Activated naive CD8-positive, alpha-beta T cell (primary cell): ENCODE results near the gene HRH1.
"Not testable (repeated sequence)": the region's sequence is repeated elsewhere in the genome, so short reads cannot be mapped to it uniquely, and the experiment has no call there.

ENCODE experiments used
- H3K27ac Mint-ChIP-seq: one replicate; pipeline ENCODE4 v1.8.0; 2021; ENCODE audit warnings: mixed read lengths
- H3K27me3 Mint-ChIP-seq: one replicate; pipeline ENCODE4 v1.8.0; 2021; ENCODE audit warnings: mixed read lengths
- H3K36me3 Mint-ChIP-seq: one replicate; pipeline ENCODE4 v1.8.0; 2021; ENCODE audit warnings: mixed read lengths
- H3K4me1 Mint-ChIP-seq: one replicate; pipeline ENCODE4 v1.8.0; 2021; ENCODE audit warnings: low read depth, mixed read lengths
- H3K4me3 Mint-ChIP-seq: one replicate; pipeline ENCODE4 v1.8.0; 2021; ENCODE audit warnings: mild to moderate bottlenecking, mixed read lengths
- H3K9me3 Mint-ChIP-seq: one replicate; pipeline ENCODE4 v1.8.0; 2021; ENCODE audit warnings: low read depth, mixed read lengths

The HRH1 gene, protein sequence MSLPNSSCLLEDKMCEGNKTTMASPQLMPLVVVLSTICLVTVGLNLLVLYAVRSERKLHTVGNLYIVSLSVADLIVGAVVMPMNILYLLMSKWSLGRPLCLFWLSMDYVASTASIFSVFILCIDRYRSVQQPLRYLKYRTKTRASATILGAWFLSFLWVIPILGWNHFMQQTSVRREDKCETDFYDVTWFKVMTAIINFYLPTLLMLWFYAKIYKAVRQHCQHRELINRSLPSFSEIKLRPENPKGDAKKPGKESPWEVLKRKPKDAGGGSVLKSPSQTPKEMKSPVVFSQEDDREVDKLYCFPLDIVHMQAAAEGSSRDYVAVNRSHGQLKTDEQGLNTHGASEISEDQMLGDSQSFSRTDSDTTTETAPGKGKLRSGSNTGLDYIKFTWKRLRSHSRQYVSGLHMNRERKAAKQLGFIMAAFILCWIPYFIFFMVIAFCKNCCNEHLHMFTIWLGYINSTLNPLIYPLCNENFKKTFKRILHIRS

DNA sequence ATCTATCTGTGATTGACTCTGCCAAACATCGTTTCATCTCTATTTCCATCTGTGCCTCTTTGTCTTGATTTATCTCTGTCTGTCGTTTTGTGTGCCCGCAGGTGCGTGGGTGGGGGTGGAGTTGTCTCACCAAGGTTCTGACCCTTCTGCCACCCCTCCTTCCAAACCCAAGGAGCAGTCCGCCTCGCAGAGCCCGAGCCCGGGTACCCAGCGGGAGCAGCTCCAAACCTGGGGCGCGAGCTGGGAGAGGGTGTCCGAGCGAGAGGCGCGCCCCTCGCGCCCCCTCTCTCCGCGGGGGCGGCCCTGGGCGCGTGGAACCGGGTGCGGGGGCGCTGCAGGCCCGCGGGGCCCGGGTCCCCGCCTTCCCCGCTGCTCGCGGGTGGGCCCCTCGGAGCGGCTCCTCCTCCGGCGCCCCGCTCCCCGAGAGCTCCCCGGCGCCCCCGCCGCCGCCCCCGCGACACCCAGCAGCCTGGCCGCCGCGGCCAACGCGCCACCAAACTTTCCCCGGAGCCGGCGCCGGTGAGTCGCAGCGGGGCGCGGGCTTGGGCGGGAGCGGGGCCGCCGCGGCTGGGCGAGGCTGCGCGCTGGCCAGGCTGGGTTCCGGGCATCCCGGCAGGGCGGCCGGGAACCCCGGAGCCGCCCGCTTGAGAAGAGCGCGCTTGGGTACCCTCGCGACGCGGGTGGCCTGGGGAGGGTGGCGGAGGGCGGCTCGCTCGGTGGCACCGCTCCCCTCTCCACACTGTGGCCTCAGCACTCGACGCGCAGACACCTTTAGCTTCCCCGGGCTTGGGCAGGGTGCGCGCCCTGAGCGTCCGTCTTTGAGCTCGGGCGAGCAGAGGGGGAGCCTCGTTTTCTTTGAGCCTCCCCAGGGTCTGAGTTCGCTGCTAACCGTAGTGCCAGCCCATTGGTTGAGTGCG is at the start of gene HRH1:
Gene HRH1 (plus strand): TSS at position 458 of the 917 bp plus-strand sequence. CDS start 104,545 bp downstream, outside the sequence.
- Mint-ChIP-seq H3K27me3 (peaks cover 42% of the 10 kb centered on the region), H3K4me1 (peaks cover 11% of the 10 kb centered on the region), H3K4me3 (peak within 1 kb of the TSS; percentile 71), H3K36me3 (no peaks in the 10 kb centered on the region), H3K27ac (no peak within 1 kb of the TSS), H3K9me3 (no peaks in the 10 kb centered on the region)

DNA sequence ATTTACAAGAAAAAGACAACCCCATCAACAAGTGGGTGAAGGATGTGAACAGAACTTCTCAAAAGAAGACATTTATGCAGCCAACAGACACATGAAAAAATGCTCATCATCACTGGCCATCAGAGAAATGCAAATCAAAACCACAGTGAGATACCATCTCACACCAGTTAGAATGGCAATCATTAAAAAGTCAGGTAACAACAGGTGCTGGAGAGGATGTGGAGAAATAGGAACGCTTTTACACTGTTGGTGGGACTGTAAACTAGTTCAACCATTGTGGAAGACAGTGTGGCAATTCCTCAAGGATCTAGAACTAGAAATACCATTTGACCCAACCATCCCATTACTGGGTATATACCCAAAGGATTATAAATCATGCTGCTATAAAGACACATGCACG is 41.0 kb upstream of the HRH1 start:
- peaks cover 20% of the 10 kb centered on the region for H3K27me3 Mint-ChIP-seq
- H3K27ac Mint-ChIP-seq, H3K9me3 Mint-ChIP-seq, H3K4me1 Mint-ChIP-seq, H3K4me3 Mint-ChIP-seq, H3K36me3 Mint-ChIP-seq: not testable (repeated sequence)

DNA sequence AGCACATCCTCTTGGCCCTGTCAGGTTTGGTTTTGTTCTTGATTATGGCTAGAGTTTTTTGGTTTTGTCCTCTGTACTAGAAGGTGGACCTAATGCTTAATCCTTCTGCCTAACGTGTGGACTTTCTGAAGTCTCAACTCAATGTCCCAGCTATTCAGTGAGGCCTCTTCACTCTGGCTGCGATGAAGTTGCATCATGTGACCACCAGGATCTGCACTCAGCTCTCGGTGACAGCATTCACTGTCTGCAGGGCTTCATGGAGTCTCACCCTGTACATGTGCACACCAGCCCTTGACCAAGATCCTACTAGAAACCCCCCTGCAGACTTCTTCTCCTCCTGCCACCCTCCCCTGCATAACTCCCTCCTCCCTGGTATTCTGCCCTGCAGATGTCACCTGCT is 38.7 kb upstream of the HRH1 start:
- Mint-ChIP-seq H3K27ac (no peak overlapping the region), H3K36me3 (no peaks in the 10 kb centered on the region), H3K4me3 (no peak overlapping the region), H3K4me1 (no peaks in the 10 kb centered on the region), H3K9me3 (no peaks in the 10 kb centered on the region), H3K27me3 (peaks cover 15% of the 10 kb centered on the region)

DNA sequence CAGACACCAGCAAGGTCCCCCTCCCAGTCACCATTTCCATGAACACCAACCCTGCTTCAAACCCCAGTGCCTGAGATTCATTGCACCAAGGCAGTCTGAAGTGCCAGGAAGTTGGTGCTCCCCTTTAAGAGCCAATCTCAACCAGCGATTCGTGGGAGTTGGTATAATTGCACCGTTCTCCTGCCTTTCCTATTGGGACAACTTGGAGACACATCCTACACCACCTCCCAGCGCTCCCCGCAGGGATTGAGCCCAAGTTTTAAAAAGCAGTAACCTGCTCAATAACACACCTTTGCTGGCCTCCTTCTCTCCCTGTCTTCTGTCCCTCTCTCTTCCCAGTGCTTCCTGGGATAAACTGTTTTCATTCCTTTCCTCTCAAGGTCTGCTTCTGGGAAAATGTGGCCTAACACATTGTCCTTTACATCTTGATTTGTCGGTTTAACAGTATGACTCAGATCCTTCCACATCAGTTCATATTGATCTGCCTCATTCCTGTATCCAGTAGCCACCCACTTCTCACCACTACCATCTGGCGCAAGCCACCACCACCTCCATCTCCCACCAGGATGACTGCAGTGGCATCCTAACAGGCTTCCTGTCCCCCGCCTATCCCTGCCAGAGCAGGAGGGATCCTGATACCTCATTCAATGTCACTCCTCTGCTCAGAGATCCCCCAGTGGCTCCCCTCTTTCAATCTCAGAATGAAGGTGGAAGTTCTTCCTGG is 37.8 kb upstream of the HRH1 start:
- Mint-ChIP-seq H3K4me3 (no peak overlapping the region), H3K27ac (no peak overlapping the region), H3K4me1 (no peaks in the 10 kb centered on the region), H3K27me3 (peaks cover 17% of the 10 kb centered on the region), H3K9me3 (no peaks in the 10 kb centered on the region), H3K36me3 (no peaks in the 10 kb centered on the region)

DNA sequence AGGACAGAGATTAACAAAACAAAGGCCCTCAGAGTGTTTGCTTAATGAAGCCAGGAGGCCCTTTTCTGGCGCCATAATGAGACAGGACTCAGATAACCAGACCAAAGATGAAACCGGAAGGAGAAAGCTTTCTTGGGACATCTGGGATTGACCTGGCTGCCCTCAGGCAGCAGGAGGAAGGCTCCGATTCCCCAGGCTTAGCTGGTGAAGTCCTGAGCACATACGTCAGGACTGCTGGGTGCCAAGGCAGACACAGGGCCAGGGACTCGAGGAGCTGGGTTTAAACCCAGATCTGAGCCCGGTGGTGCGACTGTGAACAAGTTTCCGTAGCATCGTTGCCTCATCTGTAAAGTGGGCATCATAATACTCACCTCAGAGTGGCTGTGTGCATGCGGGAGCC is 36.7 kb upstream of the HRH1 start:
- H3K4me1 Mint-ChIP-seq, result no peaks in the 10 kb centered on the region
- H3K27ac Mint-ChIP-seq, result no peak overlapping the region
- H3K27me3 Mint-ChIP-seq, result peaks cover 11% of the 10 kb centered on the region
- no peak overlapping the region for H3K4me3 Mint-ChIP-seq
- H3K36me3 Mint-ChIP-seq, result no peaks in the 10 kb centered on the region
- no peaks in the 10 kb centered on the region for H3K9me3 Mint-ChIP-seq

DNA sequence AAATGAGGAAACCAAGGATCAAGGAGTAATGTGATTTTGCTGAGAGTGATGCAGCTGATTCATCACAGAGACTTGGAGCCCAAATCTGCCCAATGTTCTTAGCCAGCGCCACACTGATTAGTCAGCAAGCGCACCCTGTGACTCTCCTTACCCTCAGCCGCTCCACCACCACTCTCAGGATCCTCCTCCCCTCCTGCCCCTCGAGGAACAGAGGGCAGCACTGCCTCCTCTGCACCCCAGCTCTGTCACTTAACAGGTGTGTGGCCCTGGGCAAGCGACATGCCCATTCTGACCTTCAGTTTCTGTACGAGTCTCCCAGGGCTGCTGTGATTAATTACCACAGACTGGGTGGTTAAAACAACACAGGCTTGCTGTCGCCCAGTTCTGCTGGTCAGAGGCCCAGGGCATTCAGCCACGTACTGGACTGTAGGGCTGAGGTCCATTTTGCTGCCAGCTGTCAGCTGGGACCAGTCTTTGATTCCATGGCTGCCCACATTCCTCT is 36.1 kb upstream of the HRH1 start:
- peaks cover 7% of the 10 kb centered on the region for H3K27me3 Mint-ChIP-seq
- no peak overlapping the region for H3K27ac Mint-ChIP-seq
- H3K36me3 Mint-ChIP-seq, result no peaks in the 10 kb centered on the region
- no peaks in the 10 kb centered on the region for H3K4me1 Mint-ChIP-seq
- no peaks in the 10 kb centered on the region for H3K9me3 Mint-ChIP-seq
- no peak overlapping the region for H3K4me3 Mint-ChIP-seq

DNA sequence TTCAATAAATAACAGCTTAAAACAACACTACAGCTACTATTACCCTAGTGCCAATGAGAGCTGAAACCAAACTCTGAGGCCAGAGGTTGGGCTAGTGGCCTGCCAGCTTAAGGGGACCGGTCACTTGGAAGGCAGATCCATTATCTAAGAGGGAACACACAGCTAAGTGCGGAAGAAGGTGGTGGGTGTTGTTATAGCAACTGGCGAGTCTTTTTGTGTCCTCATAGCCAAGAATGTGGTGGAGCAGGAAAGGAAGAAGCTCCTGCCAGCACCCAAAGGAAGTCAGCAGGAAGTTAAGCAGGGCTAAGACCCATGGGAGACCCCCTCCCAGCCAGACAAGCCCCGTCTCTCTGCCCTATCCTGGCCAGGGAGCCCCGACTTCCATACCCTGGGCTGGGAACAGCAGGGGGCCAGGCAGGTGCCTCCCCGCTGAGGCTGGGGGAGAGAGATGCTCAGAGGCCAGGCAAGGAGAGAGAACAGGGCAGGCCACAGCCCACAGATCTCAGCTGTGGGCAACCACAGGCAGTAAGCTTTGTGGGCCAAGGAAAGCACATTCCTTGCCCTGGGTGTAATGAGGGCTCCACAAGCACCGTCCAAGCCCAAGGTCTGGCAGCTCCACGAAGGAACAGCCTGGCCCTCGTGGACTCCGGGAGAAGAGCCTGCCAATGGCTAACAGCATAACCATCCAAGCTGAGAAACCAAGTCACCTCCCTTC is 34.0 kb upstream of the HRH1 start:
- no peak overlapping the region for H3K4me3 Mint-ChIP-seq
- no peaks in the 10 kb centered on the region for H3K4me1 Mint-ChIP-seq
- H3K27ac Mint-ChIP-seq, result no peak overlapping the region
- H3K27me3 Mint-ChIP-seq, result peaks cover 7% of the 10 kb centered on the region
- no peaks in the 10 kb centered on the region for H3K9me3 Mint-ChIP-seq
- H3K36me3 Mint-ChIP-seq, result no peaks in the 10 kb centered on the region

DNA sequence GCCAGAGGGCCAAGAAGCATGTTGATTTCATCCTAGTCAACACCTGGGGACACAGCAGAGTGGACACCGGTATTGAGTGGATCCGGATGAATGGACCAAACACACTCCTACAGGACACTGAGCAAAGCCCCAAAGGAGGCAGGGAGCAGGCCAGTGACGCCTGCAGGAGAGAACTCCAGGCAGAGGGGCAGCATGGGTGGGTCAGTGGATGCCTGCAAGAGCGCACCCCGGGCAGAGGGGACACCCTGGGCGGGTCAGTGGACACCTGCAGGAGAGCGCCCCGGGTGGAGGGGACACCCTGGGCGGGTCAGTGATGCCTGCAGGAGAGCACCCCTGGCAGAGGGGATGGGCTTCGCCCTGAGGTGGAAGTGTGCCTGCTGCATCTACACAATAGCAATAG is 27.6 kb upstream of the HRH1 start:
- Mint-ChIP-seq H3K4me1 (no peaks in the 10 kb centered on the region), H3K36me3 (no peaks in the 10 kb centered on the region), H3K27me3 (peaks cover 1% of the 10 kb centered on the region), H3K4me3 (no peak overlapping the region), H3K27ac (no peak overlapping the region), H3K9me3 (no peaks in the 10 kb centered on the region)

DNA sequence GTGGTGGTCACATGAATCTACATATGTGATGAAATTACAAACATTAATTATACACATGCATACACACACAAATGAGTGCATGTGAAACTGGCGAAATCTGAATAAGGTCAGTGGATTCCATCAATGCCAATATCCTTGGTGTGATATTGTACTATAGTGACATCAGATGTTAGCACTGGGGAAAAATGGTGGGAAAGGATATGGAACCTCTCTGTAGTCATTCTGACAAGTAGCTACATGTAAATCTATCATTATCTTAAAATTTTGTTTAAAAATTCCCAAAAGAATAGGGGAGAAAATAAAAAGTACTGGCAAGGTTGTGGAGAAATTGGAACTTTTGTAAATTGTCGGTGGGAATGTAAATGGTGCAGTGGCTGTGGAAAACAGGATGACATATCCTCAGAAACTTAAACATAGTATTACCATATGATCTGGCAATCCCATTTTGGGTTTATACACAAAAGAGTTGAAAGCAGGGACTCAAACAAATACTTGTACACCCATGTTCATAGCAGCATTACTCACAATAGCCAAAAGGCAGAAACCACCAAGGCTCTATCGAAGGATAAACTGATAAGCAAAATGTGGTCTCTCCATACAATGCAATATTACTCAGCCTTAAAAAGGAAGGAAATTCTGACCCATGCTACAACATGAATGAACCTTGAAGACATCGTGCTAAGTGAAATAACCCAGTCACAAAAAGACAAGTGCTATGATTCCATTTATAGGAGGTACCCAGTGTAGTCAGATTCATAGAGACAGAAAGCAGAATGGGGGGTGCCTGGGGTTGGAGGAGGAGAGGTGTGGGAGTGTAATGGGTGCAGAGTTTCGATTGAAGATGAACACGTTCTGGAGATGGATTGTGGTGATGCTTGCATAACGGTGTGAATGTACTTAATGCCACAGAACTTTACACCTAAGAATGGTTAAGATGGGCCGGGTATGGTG is 25.3 kb upstream of the HRH1 start:
- Mint-ChIP-seq H3K4me1 (no peaks in the 10 kb centered on the region), H3K9me3 (no peaks in the 10 kb centered on the region), H3K27me3 (peaks cover 1% of the 10 kb centered on the region), H3K27ac (no peak overlapping the region), H3K4me3 (no peak overlapping the region), H3K36me3 (no peaks in the 10 kb centered on the region)

DNA sequence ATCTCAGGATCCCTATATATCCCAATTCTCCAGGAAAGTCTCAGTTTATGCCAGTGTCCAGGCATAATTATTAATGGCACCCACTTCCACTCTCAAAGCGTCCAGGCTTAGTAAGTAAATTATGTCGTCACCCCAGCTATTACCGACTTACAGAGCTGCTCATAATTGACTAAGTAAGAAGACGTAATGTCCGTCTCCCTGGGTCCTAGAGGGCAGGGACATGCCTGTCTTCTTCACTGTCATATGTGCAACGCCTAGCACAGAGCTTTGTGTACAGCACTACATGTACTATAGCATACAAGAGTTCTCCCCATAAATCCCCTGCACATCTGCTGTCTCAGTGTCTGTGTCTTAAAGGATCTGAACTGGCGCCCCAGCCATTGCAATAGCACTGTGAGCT is 23.9 kb upstream of the HRH1 start:
- Mint-ChIP-seq H3K9me3 (no peaks in the 10 kb centered on the region), H3K4me3 (no peak overlapping the region), H3K27me3 (no peaks in the 10 kb centered on the region), H3K27ac (no peak overlapping the region), H3K4me1 (no peaks in the 10 kb centered on the region), H3K36me3 (no peaks in the 10 kb centered on the region)

DNA sequence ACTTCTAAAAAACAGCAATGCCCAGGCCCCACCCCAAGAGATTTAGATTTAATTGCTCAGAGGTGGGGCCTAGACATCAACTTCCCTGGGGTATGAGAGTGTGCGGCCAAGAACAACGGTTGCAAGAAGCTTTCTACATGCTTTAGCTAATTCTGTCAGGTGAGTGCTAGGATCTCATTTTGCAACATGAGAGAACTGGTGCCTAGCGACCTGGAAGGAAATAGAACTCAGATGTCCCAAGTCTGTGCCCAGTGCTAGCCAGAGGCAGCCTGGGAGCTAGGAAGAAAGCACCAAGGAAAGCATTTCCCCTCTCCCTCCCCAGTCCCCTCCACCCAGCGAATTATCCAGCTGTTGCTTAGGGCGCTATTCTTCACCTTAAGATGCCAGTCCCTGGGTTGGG is 22.9 kb upstream of the HRH1 start:
- Mint-ChIP-seq H3K4me3 (no peak overlapping the region), H3K27me3 (no peaks in the 10 kb centered on the region), H3K9me3 (no peaks in the 10 kb centered on the region), H3K4me1 (no peaks in the 10 kb centered on the region), H3K27ac (no peak overlapping the region), H3K36me3 (no peaks in the 10 kb centered on the region)

DNA sequence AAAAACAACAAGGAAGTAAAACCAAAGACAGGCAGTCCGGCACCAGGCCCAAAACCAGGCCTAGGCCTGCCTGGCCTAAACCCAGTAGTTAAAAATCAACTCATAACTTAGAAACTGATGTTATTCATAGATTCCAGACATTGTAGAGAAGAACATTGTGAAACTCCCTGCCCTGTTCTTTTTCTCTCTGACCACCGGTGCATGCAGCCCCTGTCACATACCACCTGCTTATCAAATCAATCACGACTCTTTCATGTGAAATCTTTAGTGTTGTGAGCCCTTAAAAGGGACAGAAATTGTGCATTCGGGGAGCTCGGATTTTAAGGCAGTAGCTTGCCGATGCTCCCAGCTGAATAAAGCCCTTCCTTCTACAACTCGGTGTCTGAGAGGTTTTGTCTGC is 22.4 kb upstream of the HRH1 start:
- H3K9me3 Mint-ChIP-seq, H3K4me3 Mint-ChIP-seq, H3K27me3 Mint-ChIP-seq, H3K27ac Mint-ChIP-seq, H3K4me1 Mint-ChIP-seq, H3K36me3 Mint-ChIP-seq: not testable (repeated sequence)

DNA sequence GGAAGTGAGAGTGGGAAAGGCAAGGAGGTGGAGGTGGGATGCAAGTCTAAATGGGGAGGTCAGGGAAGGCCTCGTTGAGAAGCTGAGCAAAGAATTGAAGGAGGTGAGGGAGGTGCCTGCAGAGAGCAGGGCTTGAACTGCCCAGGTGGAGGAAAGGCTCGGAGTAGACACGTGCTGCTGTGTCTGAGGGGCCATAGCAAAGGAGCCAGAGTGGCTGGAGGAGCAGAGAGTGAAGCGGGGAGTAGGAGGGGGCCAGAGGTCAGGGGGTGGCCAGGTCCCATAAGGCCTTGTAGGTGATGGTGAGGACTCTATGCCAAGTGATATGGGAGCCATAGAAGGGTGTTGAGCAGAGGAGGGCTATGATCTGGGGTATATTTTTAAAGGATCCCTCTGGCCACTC is 21.4 kb upstream of the HRH1 start:
- no peak overlapping the region for H3K4me3 Mint-ChIP-seq
- H3K27me3 Mint-ChIP-seq, result no peaks in the 10 kb centered on the region
- H3K27ac Mint-ChIP-seq, result no peak overlapping the region
- no peaks in the 10 kb centered on the region for H3K4me1 Mint-ChIP-seq
- no peaks in the 10 kb centered on the region for H3K36me3 Mint-ChIP-seq
- no peaks in the 10 kb centered on the region for H3K9me3 Mint-ChIP-seq
